ENCODE data around the gene SPRR2F.

The SPRR2F gene

DNA sequence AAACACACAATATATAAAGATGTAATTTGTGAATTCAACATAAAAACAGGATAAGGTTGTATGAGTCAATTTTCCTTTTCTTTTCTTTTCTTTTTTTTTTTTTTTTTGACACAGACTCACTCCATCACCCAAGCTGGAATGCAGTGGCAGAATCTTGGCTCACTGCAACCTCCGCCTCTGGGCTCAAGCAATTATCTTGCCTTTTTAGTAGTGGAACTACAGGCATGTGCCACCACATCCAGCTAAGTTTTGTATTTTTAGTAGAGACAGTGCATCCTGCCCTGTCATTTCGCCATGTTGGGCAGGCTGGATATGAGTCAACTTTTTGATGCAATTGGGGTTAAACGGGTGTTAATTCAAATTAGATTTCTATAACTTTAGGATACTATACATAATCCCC lies 31.6 kb downstream of the SPRR2F start:
- no peak overlapping the region for H3K4me3 ChIP-seq (ENCODE audit: low read depth, low read length)

DNA sequence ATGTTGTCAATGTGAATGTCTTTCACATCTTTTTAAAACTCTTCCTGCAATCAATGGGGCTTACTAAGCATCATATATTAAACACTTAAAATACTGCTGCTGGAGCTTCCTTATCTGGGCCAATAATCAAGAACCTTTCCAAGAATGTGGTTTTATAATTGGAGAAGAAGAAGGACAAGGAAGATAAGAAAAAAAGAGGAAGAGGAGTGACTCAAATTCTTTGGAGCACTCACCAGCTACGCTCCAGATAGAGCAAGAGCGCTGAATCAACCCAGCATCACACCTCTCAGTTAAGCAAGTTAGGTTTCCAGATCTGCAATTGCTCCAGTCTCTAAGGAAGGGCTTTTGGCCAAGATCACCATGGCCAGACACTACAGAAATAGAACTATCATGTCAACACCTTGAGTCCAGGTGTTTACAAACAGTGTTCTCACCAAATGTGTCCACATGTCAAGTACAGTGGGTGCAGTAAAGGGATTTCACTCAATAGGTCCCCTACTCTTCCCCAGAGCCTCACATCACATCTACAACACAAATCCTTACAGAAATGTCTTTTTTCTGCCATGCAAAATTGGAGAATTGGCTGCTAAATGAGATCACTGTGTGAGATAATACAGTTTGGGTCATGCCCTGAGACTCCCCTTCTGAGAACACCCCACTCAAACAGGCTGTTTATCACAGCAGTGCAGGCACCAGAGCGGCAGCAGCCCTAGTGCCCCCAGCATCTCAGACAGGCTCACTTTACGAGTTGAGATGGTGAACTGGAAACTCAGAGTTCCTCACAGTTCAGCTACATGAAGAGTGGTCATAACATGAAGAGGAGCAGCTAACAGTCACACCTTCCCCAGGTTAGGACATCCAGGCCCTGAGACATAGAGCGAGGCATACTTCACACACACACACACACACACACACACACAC lies 40.2 kb downstream of the SPRR2F start:
- no peak overlapping the region for H3K4me3 ChIP-seq (ENCODE audit: low read depth, low read length)

DNA sequence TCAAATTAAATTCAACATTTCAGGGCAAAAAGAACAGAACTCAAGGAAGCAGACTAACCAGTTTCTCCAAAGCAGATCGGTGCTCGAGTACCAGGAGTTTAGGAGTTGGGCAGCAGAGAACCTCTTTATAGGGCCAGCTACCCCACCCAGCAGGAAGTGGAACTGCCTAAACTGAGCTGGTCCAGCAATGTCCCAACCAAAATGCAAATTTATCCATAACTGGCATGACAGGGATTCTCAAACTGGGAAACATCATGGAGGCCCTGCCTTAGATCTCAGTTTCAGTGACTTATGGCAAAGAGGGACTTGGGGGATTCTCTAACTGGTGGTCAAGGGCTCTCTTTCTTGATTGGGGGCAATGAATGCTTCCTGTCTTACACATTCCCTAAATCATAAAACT lies 41.8 kb downstream of the SPRR2F start, which contains the start of gene SPRR2B:
TSS of gene SPRR2B (minus strand) at position 101 of the 400 bp plus-strand sequence. CDS start 772 bp downstream, outside the sequence.
- no peak within 1 kb of the TSS for H3K4me3 ChIP-seq (ENCODE audit: low read depth, low read length)

DNA sequence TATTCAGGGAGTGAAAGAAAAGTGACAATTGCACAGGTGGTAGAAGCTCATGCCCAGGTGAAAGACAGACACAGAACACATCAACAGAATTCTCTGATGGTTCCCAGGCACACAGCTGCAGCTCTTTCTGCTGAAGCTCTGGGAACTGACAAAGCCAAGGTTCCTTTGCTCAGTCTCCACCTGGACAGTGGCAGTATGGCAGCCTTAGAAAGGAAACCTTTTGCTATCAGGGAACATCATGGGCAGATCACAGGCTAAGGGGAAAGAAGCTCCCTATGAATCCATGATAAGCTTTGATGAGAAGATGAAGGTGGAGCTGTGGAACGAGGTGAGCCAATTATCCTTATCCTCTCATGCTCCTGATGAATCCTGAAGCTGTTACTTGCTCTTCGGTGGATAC lies 43.1 kb downstream of the SPRR2F start:
- H3K4me3 ChIP-seq (ENCODE audit: low read depth, low read length), result no peak overlapping the region
